Testis (tissue), 3 donors: ENCODE measurements around the gene CDKN1A. TPM values are rescaled to one million over a fixed set of nuclear protein-coding genes. Genes with fewer than 3 reads are reported as not detected.

Source experiments
- DNase-seq: peaks from one replicate; pipeline ENCODE4 v3.0.0-alpha.2; 2019
- H3K27ac ChIP-seq, 2 donors: fragments of 200-600 bp; sonication (generic); one replicate each; pipeline ENCODE4 v1.5.1; 2019
- H3K27me3 ChIP-seq: fragments of 200-600 bp; sonication (generic); one replicate; pipeline ENCODE4 v1.5.1; 2019
- H3K36me3 ChIP-seq: fragments of 200-600 bp; sonication (generic); one replicate; pipeline ENCODE4 v1.5.1; 2017; ENCODE audit warnings: low read depth; ENCODE audit errors: missing control alignments
- H3K4me1 ChIP-seq: fragments of 200-600 bp; sonication (generic); one replicate; pipeline ENCODE4 v1.5.1; 2019
- H3K4me3 ChIP-seq, 2 donors: fragments of 200-600 bp; sonication (generic); one replicate each; pipeline ENCODE4 v1.5.1; 2017 to 2019
- H3K9me3 ChIP-seq: fragments of 200-600 bp; sonication (generic); one replicate; pipeline ENCODE4 v1.5.1; 2017
- CTCF ChIP-seq, 3 experiments: fragments of 450-650 bp in 2 of 3; fragments of 200-600 bp in 1 of 3; sonication (generic) in 1 of 3; IDR thresholded peaks; one replicate each; pipeline ENCODE4 v1.5.1; 2016 to 2019; ENCODE audit warnings: antibody characterized with exemption in 3 of 3, mild to moderate bottlenecking in 2 of 3, moderate library complexity in 1 of 3
- POLR2A ChIP-seq: fragments of 450-650 bp; IDR thresholded peaks from one replicate; pipeline ENCODE4 v1.6.1; 2017; ENCODE audit warnings: antibody characterized with exemption, mild to moderate bottlenecking, moderate library complexity
- WGBS, 2 donors: methylation state at CpG; one replicate each; pipeline ENCODE4 v1.1.5; 2018; 5-methylcytosine and 5-hydroxymethylcytosine counted together
- intact Hi-C: fragments of 100-400 bp; cut with DNase I; formaldehyde crosslinking; loops from one replicate; pipeline ENCODE4 v1.15.1; 2023; ENCODE audit warnings: low total_unique reads
- polyA plus RNA-seq: library from polyadenylated mRNA; stranded (reverse); fragments of 350-450 nt; fragmentation: Illumina TruSeq; extraction: RNeasy Lipid Tissue Mini Kit (QIAGEN cat#74804); gene quantifications from one replicate; pipeline ENCODE4 v1.2.3, GENCODE V29; 2014; ENCODE audit warnings: low read depth, low replicate concordance; ENCODE audit not compliant: insufficient read depth
- total RNA-seq, 2 donors: library from RNA; depleted of rRNA; stranded (reverse); fragments of >200 nt; gene quantifications; one replicate each; pipeline ENCODE4 v1.2.3, GENCODE V29; 2016

The CDKN1A gene
- total and polyA plus RNA-seq, 3 donors from 2014 or later: 64.2 to 154 (median 154) TPM

GRCh38 chr6:36700071-36700812, 21.7 kb downstream of the CDKN1A start:
- TF ChIP-seq POLR2A (no peak), CTCF (IDR thresholded peaks at IDR 0.05) (no peak)
- H3K27me3 ChIP-seq: no peaks in the 10 kb centered on the region
- no peaks in the 10 kb centered on the region for H3K36me3 ChIP-seq
- WGBS, 2 donors: 84 to 92% methylated on average over 7 of the region's 7 CpGs
- no peak overlapping the region for H3K4me3 ChIP-seq
- no peaks in the 10 kb centered on the region for H3K9me3 ChIP-seq
- no peak for DNase-seq
- H3K4me1 ChIP-seq: no peaks in the 10 kb centered on the region
- no peak overlapping the region for H3K27ac ChIP-seq
- intact Hi-C loops: no loop called here

GRCh38 chr6:36700831-36701230, 22.3 kb downstream of the CDKN1A start:
- TF ChIP-seq POLR2A (no peak), CTCF (IDR thresholded peaks at IDR 0.05) (no peak)
- WGBS, 2 donors: 81 to 86% methylated on average over 3 of the region's 3 CpGs
- intact Hi-C loops: no loop called here
- Histone ChIP-seq H3K9me3 (no peaks in the 10 kb centered on the region), H3K27ac (no peak overlapping the region), H3K4me3 (no peak overlapping the region), H3K36me3 (no peaks in the 10 kb centered on the region), H3K27me3 (no peaks in the 10 kb centered on the region), H3K4me1 (no peaks in the 10 kb centered on the region)
- no peak for DNase-seq

GRCh38 chr6:36701401-36701991, 23.0 kb downstream of the CDKN1A start:
- Histone ChIP-seq H3K27ac (no peak overlapping the region), H3K27me3 (no peaks in the 10 kb centered on the region), H3K4me3 (no peak overlapping the region), H3K9me3 (no peaks in the 10 kb centered on the region), H3K4me1 (no peaks in the 10 kb centered on the region), H3K36me3 (no peaks in the 10 kb centered on the region)
- DNase-seq: no peak
- no peak for TF ChIP-seq POLR2A
- no peak for TF ChIP-seq CTCF (IDR thresholded peaks at IDR 0.05)
- WGBS, 2 donors: 69 to 92% methylated on average over 2 to 3 of the region's 3 CpGs
- intact Hi-C loops: no loop called here

- Histone ChIP-seq H3K36me3 (no peaks in the 10 kb centered on the region), H3K27ac (no peak overlapping the region), H3K27me3 (no peaks in the 10 kb centered on the region), H3K4me3 (no peak overlapping the region), H3K9me3 (no peaks in the 10 kb centered on the region), H3K4me1 (no peaks in the 10 kb centered on the region)
- WGBS, 2 donors: 91 to 94% methylated on average over 3 of the region's 3 CpGs
- intact Hi-C loops: no loop called here
- no peak for DNase-seq
- TF ChIP-seq POLR2A (no peak), CTCF (IDR thresholded peaks at IDR 0.05) (no peak)
Measured at GRCh38 chr6:36702656-36703055, 24.1 kb downstream of the CDKN1A start.
